ENCODE results near the gene KRTAP10-5.

KRTAP10-5 gene

GRCh38 chr21:44529503-44530125, 50.8 kb downstream of the KRTAP10-5 start:
- DNase-seq (ENCODE audit: low read depth), result no peak

All from GM04503 (cell line).